ENCODE data around the gene DRAM2.
"Not testable (repeated sequence)": the region's sequence is repeated elsewhere in the genome, so short reads cannot be mapped to it uniquely, and the experiment has no call there.

DRAM2 gene

GRCh38 chr1:111079329-111079728 is 60.6 kb downstream of the DRAM2 start:
- not testable (repeated sequence) for DNase-seq

DNA sequence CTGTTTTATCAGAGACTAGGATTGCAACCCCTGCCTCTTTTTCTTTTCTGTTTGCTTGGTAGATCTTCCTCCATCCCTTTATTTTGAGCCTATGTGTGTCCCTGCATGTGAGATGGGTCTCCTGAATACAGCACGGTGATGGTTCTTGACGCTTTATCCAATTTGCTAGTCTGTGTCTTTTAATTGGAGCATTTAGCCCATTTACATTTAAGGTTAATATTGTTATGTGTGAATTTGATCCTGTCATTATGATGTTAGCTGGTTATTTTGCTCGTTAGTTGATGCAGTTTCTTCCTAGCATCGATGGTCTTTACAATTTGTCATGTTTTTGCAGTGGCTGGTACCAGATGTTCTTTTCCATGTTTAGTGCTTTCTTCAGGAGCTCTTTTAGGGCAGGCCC is 62.6 kb downstream of the DRAM2 start:
- DNase-seq: not testable (repeated sequence)
